NCI-H748 (cell line): ENCODE measurements around the gene IRF9.

Experiments used
- DNase-seq: peaks from one replicate; lab custom pipeline; 2025; ENCODE audit not compliant: unreplicated experiment; lab: John Stamatoyannopoulos, UW

IRF9 gene

DNA sequence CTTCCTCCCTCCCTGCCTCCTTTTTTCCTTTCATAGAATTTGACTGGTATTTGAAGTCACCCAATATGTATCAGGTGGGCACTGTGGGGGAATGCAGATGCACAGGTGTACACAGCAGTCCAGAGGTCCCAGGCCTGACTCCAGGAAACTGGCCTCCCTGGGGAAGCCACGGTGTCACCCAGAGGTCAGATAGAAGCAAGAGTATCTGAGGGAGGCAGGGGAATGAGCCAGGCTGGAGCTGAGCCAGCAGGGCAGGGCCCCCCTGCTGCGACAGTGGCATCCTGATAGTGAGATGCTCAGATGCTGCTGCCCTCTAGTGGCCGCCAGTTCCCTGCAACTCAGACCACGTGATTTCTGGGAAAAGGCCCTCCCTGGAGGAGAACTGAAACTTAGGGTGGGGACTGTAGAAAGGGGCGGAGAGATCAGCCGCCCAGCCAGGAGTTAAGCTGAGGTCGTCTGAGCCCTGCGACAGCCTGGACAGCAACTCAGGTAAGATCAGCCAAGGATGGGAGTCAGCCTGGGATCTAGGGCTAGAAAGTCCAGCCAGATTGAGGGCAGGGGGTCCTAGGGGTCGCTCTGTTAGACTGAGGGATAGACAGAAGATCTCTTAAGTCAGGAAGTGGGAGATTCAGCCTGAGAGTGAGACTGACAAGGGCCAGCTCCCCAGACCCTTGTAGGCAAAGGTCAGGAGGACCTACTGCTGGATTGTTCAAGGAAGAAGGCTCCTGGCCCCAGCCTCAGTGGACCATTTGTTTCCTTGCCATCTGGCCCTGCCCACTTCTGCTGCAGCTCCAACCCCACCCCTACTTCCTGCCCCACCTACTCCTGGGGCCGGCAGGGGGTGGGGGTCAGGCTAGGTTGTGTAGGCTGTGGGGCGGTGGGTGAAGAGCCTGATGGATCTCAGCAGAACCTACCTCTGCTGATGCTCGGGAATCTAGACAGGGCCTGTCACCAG is at the start of gene IRF9:
TSS of gene IRF9 (plus strand) at position 416 of the 955 bp plus-strand sequence. CDS start 880 bp downstream, outside the sequence.
- DNase-seq = peak; percentile 93

DNA sequence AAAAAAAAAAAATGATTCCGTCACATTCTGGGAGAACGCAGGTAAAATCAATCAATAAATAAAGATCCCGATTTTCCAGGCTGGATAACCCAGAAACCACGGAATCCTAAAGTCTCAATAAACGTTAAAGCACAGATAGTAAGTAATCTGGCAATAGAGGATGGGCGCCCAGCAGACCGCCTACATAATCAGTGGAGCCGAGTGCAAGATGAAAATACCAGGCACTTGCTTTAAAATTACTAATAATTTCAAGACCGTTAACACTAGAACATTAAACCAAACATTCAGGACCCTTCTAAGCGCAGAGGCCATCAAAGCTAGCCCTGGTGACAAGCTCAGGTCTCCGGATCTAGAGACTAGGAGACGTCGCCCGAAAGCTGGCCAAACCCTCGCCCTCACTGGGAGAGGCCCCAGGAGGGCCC is 47.7 kb upstream of the IRF9 start:
- no peak for DNase-seq

- peak; percentile 87 for DNase-seq
Observed at GRCh38 chr14:24113801-24114531, 47.1 kb upstream of the IRF9 start.

- DNase-seq = peak; percentile 99
Observed at GRCh38 chr14:24114532-24115421, 46.3 kb upstream of the IRF9 start, which contains the start of the genes DCAF11 and NRL. Gene DCAF11, plus strand, starts transcription at chr14:24114777. Its CDS starts 818 bp downstream, at chr14:24115595. Gene NRL, minus strand, starts transcription at chr14:24114949. Its CDS starts 32,101 bp downstream, at chr14:24082848.

GRCh38 chr14:24115422-24116127 is 45.5 kb upstream of the IRF9 start:
- no peak for DNase-seq

- DNase-seq = no peak
Observed at GRCh38 chr14:24116128-24116814, 44.8 kb upstream of the IRF9 start.

DNA sequence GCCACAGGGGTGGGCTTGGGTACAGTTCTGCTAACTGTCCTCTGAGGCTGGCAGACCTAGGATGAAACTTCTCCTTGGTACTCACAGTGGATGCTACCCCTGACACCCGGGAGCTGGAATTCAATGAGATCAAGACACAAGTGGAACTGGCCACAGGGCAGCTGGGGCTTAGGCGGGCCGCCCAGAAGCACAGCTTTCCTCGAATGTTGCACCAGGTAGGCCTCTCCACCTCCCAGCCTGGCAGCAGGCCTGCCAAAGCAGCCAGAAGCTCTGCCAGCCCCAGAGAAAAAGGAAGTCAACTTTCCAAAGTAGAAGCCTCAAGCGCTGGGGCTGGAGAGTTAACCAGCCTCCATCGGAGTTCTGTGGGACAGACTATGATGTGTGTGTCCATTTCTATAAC is 43.9 kb upstream of the IRF9 start:
- no peak for DNase-seq

DNA sequence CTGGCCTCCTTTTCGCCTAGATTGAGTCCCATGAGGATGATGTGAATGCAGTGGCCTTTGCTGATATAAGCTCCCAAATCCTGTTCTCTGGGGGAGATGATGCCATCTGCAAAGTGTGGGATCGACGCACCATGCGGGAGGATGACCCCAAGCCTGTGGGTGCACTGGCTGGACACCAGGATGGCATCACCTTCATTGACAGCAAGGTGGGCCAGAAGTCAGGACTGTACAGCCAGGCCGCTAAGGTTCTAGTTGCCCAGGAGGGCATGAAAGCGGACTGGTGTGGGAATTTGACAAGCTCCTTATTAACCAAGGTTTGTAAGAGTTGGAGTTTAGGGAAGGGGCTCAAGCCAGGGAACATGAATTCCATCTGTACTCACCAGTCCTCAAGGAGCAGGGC is 41.4 kb upstream of the IRF9 start:
- no peak for DNase-seq

DNA sequence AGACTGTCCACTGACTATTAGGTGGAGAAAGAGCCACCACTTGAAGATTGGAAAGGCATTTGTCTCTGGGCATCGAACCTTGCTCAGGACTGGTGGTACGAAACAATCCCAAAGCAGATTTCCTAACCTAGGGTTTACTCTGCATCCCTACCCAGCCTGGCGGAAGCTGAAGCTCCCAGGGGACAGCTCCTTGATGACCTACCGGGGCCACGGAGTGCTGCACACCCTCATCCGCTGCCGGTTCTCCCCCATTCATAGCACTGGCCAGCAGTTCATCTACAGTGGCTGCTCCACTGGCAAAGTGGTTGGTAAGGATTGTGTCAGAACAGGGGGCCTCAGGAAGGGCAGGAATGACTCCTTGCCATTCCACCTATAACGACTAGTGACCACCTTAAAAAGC is 39.9 kb upstream of the IRF9 start:
- DNase-seq = no peak

DNA sequence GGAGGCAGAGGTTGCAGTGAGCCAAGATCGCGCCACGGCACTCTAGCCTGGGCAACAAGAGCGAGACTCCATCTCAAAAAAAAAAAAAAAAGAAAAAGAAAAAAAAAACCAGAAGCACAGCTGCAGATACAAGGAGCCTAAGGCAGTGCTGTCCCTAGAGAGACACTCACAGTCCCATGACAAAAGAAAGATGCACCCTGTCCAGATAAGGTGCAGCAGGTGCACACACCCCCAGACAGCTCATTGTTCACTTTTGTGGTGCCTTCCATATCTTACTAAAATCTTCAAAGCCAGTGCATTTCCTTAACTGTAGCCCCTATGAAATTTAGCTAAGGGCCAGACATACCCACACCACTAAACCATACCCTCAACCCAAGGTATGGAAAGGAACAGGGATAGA is 38.6 kb upstream of the IRF9 start:
- DNase-seq = no peak

- DNase-seq = no peak
Observed at GRCh38 chr14:24122898-24123297, 38.2 kb upstream of the IRF9 start.

DNA sequence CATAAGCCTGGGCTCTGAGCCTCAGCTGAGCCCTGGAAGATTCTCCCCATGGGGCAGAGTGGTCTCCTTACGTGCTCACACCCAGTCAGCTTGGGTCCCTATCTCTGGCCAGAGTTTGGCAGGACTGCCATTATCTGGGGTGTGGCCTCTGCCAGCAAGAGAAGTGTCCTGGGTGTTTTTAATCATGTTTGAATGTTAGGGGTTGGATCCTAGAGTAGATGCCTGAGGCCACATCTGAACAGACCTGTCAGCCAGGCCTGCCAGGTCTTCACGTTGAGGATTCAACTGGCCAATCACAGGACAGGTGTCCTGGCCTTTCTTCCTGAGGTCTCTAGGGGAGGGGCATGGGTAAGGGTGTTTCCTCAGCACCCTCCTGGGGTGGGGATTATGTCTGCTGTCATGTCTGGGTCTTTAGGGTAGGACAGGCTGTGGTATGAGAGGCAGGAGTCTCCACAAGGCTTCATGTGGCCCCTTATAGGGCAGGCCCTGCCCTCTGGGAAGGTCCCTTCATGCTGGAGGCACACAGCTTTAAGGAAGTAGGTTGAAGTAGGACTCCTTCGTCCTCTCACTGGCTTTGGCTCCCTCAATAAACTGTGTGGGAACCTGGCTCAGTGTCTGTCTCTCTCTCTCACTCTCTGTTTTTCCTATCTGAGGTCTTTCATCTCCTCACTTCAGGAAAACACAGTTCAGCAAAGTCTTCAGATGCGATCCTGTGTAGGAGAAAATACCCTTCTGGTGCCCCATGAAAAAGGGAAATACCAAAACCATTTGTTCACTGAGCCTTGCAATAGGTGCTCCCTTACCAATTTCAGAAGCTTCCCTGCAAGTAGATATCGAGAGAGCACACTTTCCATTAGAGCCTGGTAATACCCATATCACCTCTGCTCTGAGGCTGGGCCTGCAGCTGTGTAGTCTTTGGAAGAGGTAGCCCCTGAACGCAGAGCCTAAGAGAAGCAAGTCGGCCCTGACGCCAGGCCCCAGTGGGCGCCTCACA is 37.3 kb upstream of the IRF9 start:
- no peak for DNase-seq

DNA sequence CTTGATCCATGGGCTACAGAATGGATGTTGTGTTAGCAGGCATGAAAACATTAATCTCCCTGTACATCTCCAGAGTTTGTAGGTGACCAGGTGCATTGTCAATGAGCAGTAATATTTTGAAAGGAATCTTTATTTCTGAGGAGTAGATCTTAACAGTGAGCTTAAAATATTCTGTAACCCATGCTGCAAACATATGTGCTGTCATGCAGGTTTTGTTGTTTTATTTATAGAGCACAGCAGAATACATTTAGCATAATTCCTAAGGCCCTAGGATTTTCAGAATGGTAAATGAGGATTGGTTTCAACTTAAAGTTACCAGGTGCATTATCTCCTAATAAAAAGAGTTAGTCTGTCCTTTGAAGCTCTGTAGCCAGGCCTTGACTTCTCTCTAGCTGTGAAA is 34.1 kb upstream of the IRF9 start:
- DNase-seq = no peak

- no peak for DNase-seq
Observed at GRCh38 chr14:24127673-24128072, 33.4 kb upstream of the IRF9 start.

- DNase-seq = no peak
Observed at GRCh38 chr14:24129410-24129998, 31.6 kb upstream of the IRF9 start.

- DNase-seq = no peak
Observed at GRCh38 chr14:24130380-24130716, 30.7 kb upstream of the IRF9 start, which contains the start of gene FITM1. Gene FITM1, plus strand, starts transcription at chr14:24130659. Its CDS starts 905 bp downstream, at chr14:24131564.

GRCh38 chr14:24130717-24131548 is 30.1 kb upstream of the IRF9 start:
- DNase-seq = no peak
